ENCODE results near the gene SYPL1. TPM values are rescaled to one million over a fixed set of nuclear protein-coding genes. Genes with fewer than 3 reads are reported as not detected.

SYPL1 gene
- total RNA-seq, 1 donor from 2014 or later, result 48.8 TPM

DNA sequence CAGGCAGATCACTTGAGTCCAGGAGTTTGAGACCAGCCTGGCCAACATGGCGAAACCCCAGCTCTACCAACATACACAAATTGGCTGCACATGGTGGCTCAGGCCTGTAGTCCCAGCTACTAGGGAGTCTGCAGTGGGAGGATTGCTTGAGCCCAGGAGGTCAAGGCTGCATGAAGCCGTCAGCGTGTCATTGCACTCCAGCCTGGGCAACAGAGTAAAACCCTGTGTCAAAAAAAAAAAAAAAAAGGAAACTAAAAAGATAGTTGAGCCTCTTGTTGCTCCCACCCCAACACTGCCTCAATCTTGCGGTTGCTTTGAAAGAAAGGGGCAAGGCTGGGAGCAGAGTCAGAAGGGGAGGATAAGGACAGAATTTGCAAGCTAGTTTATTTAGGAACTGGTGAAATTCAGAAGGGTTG, 69.9 kb downstream of the SYPL1 start:
- peak overlapping the region; percentile 19 for H3K4me3 Mint-ChIP-seq
- peaks cover 2% of the 10 kb centered on the region for H3K27me3 Mint-ChIP-seq (ENCODE audit: insufficient read depth, low read depth)
- TF ChIP-seq EZH2 (IDR thresholded peaks at IDR 0.05), result no peak
- TF ChIP-seq, protein P1, sequence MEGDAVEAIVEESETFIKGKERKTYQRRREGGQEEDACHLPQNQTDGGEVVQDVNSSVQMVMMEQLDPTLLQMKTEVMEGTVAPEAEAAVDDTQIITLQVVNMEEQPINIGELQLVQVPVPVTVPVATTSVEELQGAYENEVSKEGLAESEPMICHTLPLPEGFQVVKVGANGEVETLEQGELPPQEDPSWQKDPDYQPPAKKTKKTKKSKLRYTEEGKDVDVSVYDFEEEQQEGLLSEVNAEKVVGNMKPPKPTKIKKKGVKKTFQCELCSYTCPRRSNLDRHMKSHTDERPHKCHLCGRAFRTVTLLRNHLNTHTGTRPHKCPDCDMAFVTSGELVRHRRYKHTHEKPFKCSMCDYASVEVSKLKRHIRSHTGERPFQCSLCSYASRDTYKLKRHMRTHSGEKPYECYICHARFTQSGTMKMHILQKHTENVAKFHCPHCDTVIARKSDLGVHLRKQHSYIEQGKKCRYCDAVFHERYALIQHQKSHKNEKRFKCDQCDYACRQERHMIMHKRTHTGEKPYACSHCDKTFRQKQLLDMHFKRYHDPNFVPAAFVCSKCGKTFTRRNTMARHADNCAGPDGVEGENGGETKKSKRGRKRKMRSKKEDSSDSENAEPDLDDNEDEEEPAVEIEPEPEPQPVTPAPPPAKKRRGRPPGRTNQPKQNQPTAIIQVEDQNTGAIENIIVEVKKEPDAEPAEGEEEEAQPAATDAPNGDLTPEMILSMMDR (IDR thresholded peaks at IDR 0.05), result no peak
- no peak for TF ChIP-seq EZH2phosphoT487 (IDR thresholded peaks at IDR 0.05)
- Histone ChIP-seq H3K27ac (no peak overlapping the region), H3K9ac (no peak overlapping the region), H3K79me2 (ENCODE audit: low read depth) (no peaks in the 10 kb centered on the region), H3K4me3 (no peak overlapping the region), H3K36me3 (no peaks in the 10 kb centered on the region), H3F3A (ENCODE audit: low read depth) (no peaks in the 10 kb centered on the region), H3K4me1 (no peaks in the 10 kb centered on the region), H3K9me3 (ENCODE audit: low read depth) (no peaks in the 10 kb centered on the region), H4K20me1 (ENCODE audit: low read depth) (no peaks in the 10 kb centered on the region), H3K27me3 (peaks cover 6% of the 10 kb centered on the region), H2AFZ (replicated peaks) (peak overlapping the region; percentile 38), H3K4me2 (peak overlapping the region; percentile 59)
- no peaks in the 10 kb centered on the region for H3K36me3 Mint-ChIP-seq
- H3K4me1 Mint-ChIP-seq, result peaks cover 14% of the 10 kb centered on the region
- H3K9me3 Mint-ChIP-seq, result no peaks in the 10 kb centered on the region
- no peak overlapping the region for H3K27ac Mint-ChIP-seq
- DNase-seq (ENCODE audit: low spot score), result no peak

DNA sequence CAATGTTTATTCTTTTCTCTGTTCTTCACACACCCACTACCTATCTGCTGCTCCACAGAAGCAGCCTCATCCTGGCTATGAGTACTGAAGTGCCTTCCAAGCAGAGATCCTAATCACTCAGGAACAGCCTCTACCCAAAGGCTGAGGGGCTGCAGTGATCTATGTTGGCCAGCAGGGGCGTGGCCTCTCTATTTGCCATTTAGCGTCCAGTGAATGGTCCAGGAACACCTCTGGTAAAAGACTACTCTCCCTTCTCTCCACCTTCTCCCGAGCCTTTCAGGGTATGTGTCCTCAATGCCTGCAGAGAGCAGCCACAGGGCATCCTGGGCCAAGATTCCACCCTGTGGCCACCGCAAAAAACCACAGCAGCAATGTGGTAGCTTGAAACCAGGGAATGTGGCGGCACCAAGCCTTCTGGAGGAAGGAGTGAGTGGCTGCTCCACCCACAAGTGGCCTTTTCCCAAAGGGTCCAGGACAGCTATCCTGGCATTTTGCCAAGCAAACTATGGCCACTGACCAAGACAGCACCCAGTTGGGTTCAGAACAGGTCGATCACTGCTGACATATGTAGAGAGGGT, 70.9 kb downstream of the SYPL1 start:
- H2AFZ ChIP-seq (replicated peaks), result no peak overlapping the region
- no peaks in the 10 kb centered on the region for H4K20me1 ChIP-seq (ENCODE audit: low read depth)
- no peaks in the 10 kb centered on the region for H3K9me3 Mint-ChIP-seq
- no peak overlapping the region for H3K9ac ChIP-seq
- H3K9me3 ChIP-seq (ENCODE audit: low read depth), result no peaks in the 10 kb centered on the region
- no peak overlapping the region for H3K4me3 Mint-ChIP-seq
- peaks cover 2% of the 10 kb centered on the region for H3K27me3 Mint-ChIP-seq (ENCODE audit: insufficient read depth, low read depth)
- TF ChIP-seq EZH2phosphoT487 (IDR thresholded peaks at IDR 0.05), result no peak
- TF ChIP-seq, protein P1 (IDR thresholded peaks at IDR 0.05), result peak; percentile 83
- H3K4me1 Mint-ChIP-seq, result peaks cover 14% of the 10 kb centered on the region
- H3K27me3 ChIP-seq, result peaks cover 6% of the 10 kb centered on the region
- H3K4me3 ChIP-seq, result no peak overlapping the region
- DNase-seq (ENCODE audit: low spot score), result peak; percentile 85
- no peak overlapping the region for H3K4me2 ChIP-seq
- H3K36me3 Mint-ChIP-seq, result no peaks in the 10 kb centered on the region
- no peaks in the 10 kb centered on the region for H3F3A ChIP-seq (ENCODE audit: low read depth)
- no peaks in the 10 kb centered on the region for H3K36me3 ChIP-seq
- H3K27ac Mint-ChIP-seq, result peak overlapping the region; percentile 62
- no peaks in the 10 kb centered on the region for H3K4me1 ChIP-seq
- no peaks in the 10 kb centered on the region for H3K79me2 ChIP-seq (ENCODE audit: low read depth)
- H3K27ac ChIP-seq, result no peak overlapping the region

Other genes starting within 250 kb of the SYPL1 start
- gene ATXN7L1, start 235.7 kb downstream of the SYPL1 start, total RNA-seq (ENCODE audit: low replicate concordance), result 5.9 and 8.6 TPM in 2 replicates
- 1.4 and 3.7 TPM in 2 replicates for gene CDHR3, start 149.0 kb downstream of the SYPL1 start, total RNA-seq (ENCODE audit: low replicate concordance)
- gene NAMPT, start 172.7 kb upstream of the SYPL1 start, total RNA-seq (ENCODE audit: low replicate concordance), result 84.8 and 143 TPM in 2 replicates